ENCODE measurements around the gene NAGS.
A peak's percentile ranks its signal among the peaks of the same experiment; 100 is the strongest.

The NAGS gene

GRCh38 chr17:43983515-43984411 lies 20.7 kb upstream of the NAGS start (continued):
- TF ChIP-seq, protein P1, sequence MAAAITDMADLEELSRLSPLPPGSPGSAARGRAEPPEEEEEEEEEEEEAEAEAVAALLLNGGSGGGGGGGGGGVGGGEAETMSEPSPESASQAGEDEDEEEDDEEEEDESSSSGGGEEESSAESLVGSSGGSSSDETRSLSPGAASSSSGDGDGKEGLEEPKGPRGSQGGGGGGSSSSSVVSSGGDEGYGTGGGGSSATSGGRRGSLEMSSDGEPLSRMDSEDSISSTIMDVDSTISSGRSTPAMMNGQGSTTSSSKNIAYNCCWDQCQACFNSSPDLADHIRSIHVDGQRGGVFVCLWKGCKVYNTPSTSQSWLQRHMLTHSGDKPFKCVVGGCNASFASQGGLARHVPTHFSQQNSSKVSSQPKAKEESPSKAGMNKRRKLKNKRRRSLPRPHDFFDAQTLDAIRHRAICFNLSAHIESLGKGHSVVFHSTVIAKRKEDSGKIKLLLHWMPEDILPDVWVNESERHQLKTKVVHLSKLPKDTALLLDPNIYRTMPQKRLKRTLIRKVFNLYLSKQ (tag by site-specific recombination; IDR thresholded peaks at IDR 0.05; ENCODE audit: borderline replicate concordance): no peak
- TF ChIP-seq, protein P2, sequence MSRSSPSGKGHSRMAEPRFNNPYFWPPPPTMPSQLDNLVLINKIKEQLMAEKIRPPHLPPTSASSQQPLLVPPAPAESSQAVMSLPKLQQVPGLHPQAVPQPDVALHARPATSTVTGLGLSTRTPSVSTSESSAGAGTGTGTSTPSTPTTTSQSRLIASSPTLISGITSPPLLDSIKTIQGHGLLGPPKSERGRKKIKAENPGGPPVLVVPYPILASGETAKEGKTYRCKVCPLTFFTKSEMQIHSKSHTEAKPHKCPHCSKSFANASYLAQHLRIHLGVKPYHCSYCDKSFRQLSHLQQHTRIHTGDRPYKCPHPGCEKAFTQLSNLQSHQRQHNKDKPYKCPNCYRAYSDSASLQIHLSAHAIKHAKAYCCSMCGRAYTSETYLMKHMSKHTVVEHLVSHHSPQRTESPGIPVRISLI (tag by site-specific recombination; IDR thresholded peaks at IDR 0.05): no peak
- TF ChIP-seq ZBTB8A (tag by site-specific recombination; IDR thresholded peaks at IDR 0.05): peak; percentile 84
- no peak for TF ChIP-seq ZNF785 (tag by site-specific recombination; IDR thresholded peaks at IDR 0.05)
- TF ChIP-seq, protein P3, sequence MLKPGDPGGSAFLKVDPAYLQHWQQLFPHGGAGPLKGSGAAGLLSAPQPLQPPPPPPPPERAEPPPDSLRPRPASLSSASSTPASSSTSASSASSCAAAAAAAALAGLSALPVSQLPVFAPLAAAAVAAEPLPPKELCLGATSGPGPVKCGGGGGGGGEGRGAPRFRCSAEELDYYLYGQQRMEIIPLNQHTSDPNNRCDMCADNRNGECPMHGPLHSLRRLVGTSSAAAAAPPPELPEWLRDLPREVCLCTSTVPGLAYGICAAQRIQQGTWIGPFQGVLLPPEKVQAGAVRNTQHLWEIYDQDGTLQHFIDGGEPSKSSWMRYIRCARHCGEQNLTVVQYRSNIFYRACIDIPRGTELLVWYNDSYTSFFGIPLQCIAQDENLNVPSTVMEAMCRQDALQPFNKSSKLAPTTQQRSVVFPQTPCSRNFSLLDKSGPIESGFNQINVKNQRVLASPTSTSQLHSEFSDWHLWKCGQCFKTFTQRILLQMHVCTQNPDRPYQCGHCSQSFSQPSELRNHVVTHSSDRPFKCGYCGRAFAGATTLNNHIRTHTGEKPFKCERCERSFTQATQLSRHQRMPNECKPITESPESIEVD (tag by site-specific recombination; IDR thresholded peaks at IDR 0.05): no peak
- TF ChIP-seq ZNF571 (tag by site-specific recombination; IDR thresholded peaks at IDR 0.05): no peak
- TF ChIP-seq TSHZ1 (tag by site-specific recombination; IDR thresholded peaks at IDR 0.05; ENCODE audit: borderline replicate concordance): no peak
- TF ChIP-seq ZNF2 (tag by site-specific recombination; IDR thresholded peaks at IDR 0.05): peak; percentile 68; the same call in 1 of the 2 replicates
- TF ChIP-seq PRDM1 (tag by site-specific recombination; IDR thresholded peaks at IDR 0.05): no peak
- peak; percentile 99 for TF ChIP-seq ZBTB26 (tag by site-specific recombination; optimal IDR thresholded peaks at IDR 0.05)
- peak; percentile 92 for TF ChIP-seq GLIS2 (tag by site-specific recombination; IDR thresholded peaks at IDR 0.05)
- no peak for TF ChIP-seq ZNF48 (tag by site-specific recombination; IDR thresholded peaks at IDR 0.05)
- no peak for TF ChIP-seq HOXC10 (CRISPR knock-in tag; IDR thresholded peaks at IDR 0.05)
- TF ChIP-seq ZXDB (tag by site-specific recombination; IDR thresholded peaks at IDR 0.05): peak; percentile 99
- TF ChIP-seq, protein P4, sequence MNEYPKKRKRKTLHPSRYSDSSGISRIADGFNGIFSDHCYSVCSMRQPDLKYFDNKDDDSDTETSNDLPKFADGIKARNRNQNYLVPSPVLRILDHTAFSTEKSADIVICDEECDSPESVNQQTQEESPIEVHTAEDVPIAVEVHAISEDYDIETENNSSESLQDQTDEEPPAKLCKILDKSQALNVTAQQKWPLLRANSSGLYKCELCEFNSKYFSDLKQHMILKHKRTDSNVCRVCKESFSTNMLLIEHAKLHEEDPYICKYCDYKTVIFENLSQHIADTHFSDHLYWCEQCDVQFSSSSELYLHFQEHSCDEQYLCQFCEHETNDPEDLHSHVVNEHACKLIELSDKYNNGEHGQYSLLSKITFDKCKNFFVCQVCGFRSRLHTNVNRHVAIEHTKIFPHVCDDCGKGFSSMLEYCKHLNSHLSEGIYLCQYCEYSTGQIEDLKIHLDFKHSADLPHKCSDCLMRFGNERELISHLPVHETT (tag by site-specific recombination; IDR thresholded peaks at IDR 0.05): no peak
- peak; percentile 76 for TF ChIP-seq ZNF792 (tag by site-specific recombination; IDR thresholded peaks at IDR 0.05)
- peak; percentile 25; the same call in 1 of the 2 replicates for TF ChIP-seq ZNF843 (tag by site-specific recombination; IDR thresholded peaks at IDR 0.05)
- peak; percentile 89 for TF ChIP-seq KLF1 (tag by site-specific recombination; IDR thresholded peaks at IDR 0.05)
- TF ChIP-seq ZNF211 (tag by site-specific recombination; IDR thresholded peaks at IDR 0.05; ENCODE audit: low read depth): no peak
- no peak for TF ChIP-seq RBAK (tag by site-specific recombination; IDR thresholded peaks at IDR 0.05)
- 0 out of 2 replicates have a peak, but pooled peaks have one; percentile 38 for TF ChIP-seq ZFP37 (tag by site-specific recombination; IDR thresholded peaks at IDR 0.05)
- no peak for TF ChIP-seq ZNF776 (tag by site-specific recombination; IDR thresholded peaks at IDR 0.05; ENCODE audit: borderline replicate concordance)
- no peak for TF ChIP-seq ZNF157 (tag by site-specific recombination; IDR thresholded peaks at IDR 0.05)
- no peak for TF ChIP-seq ZNF221 (tag by site-specific recombination; IDR thresholded peaks at IDR 0.05; ENCODE audit: borderline replicate concordance)
- TF ChIP-seq KLF16 (tag by site-specific recombination; IDR thresholded peaks at IDR 0.05): peak; percentile 44; the same call in 1 of the 2 replicates
- no peak for TF ChIP-seq REPIN1 (tag by site-specific recombination; IDR thresholded peaks at IDR 0.05; ENCODE audit: low read depth)
- peak; percentile 57; the same call in 1 of the 2 replicates for TF ChIP-seq ZNF777 (tag by site-specific recombination; IDR thresholded peaks at IDR 0.05; ENCODE audit: borderline replicate concordance)
- no peak for TF ChIP-seq SETDB1 (IDR thresholded peaks at IDR 0.05; ENCODE audit: insufficient read length, low read length)
- TF ChIP-seq ZNF555 (tag by site-specific recombination; conservative IDR thresholded peaks at IDR 0.05): no peak

Measured in HEK293 (cell line).